ENCODE results near the gene ROR1.
"Not testable (repeated sequence)": the region's sequence is repeated elsewhere in the genome, so short reads cannot be mapped to it uniquely, and the experiment has no call there.

ROR1 gene

GRCh38 chr1:64209221-64209620, 435.4 kb downstream of the ROR1 start:
- no peak for DNase-seq (ENCODE audit: low spot score)
- in situ Hi-C loops (cut with MboI; ENCODE audit: low sequenced_read_pairs, unreplicated experiment), result no loop called here
- TF ChIP-seq CTCF (IDR thresholded peaks at IDR 0.05; ENCODE audit: borderline replicate concordance, control extremely low read depth, extremely low read depth, insufficient read depth, missing control alignments), result no peak

- no peak for TF ChIP-seq CTCF (IDR thresholded peaks at IDR 0.05; ENCODE audit: borderline replicate concordance, control extremely low read depth, extremely low read depth, insufficient read depth, missing control alignments)
- DNase-seq (ENCODE audit: low spot score), result no peak
- in situ Hi-C loops (cut with MboI; ENCODE audit: low sequenced_read_pairs, unreplicated experiment), result no loop called here
These were observed 438.2 kb downstream of the ROR1 start for GRCh38 chr1:64212031-64212430.

GRCh38 chr1:64215576-64215975, 441.8 kb downstream of the ROR1 start:
- DNase-seq (ENCODE audit: low spot score), result no peak
- no peak for TF ChIP-seq CTCF (IDR thresholded peaks at IDR 0.05; ENCODE audit: borderline replicate concordance, control extremely low read depth, extremely low read depth, insufficient read depth, missing control alignments)
- in situ Hi-C loops (cut with MboI; ENCODE audit: low sequenced_read_pairs, unreplicated experiment), result no loop called here

- no peak for DNase-seq (ENCODE audit: low spot score)
- in situ Hi-C loops (cut with MboI; ENCODE audit: low sequenced_read_pairs, unreplicated experiment), result no loop called here
- no peak for TF ChIP-seq CTCF (IDR thresholded peaks at IDR 0.05; ENCODE audit: borderline replicate concordance, control extremely low read depth, extremely low read depth, insufficient read depth, missing control alignments)
These were observed 446.4 kb downstream of the ROR1 start for GRCh38 chr1:64220241-64220640.

- DNase-seq (ENCODE audit: low spot score), result peak; percentile 42
These were observed 449.7 kb downstream of the ROR1 start for GRCh38 chr1:64223329-64224151.

GRCh38 chr1:64224236-64224635, 450.4 kb downstream of the ROR1 start:
- in situ Hi-C loops (cut with MboI; ENCODE audit: low sequenced_read_pairs, unreplicated experiment); DNase-seq (ENCODE audit: low spot score): not testable (repeated sequence)

More at GRCh38 chr1:64223329-64224151, 449.7 kb downstream of the ROR1 start:
- in situ Hi-C loops (cut with MboI; ENCODE audit: low sequenced_read_pairs, unreplicated experiment), result no loop called here
- TF ChIP-seq CTCF (IDR thresholded peaks at IDR 0.05; ENCODE audit: borderline replicate concordance, control extremely low read depth, extremely low read depth, insufficient read depth, missing control alignments), result no peak

- no peak for TF ChIP-seq CTCF (IDR thresholded peaks at IDR 0.05; ENCODE audit: borderline replicate concordance, control extremely low read depth, extremely low read depth, insufficient read depth, missing control alignments)
- in situ Hi-C loops (cut with MboI; ENCODE audit: low sequenced_read_pairs, unreplicated experiment), result loop anchor here (25.0 kb wide), 2 partner anchors 541 to 616 kb away; no protein-coding TSS in a partner anchor
- no peak for DNase-seq (ENCODE audit: low spot score)
These were observed 454.5 kb downstream of the ROR1 start for GRCh38 chr1:64228167-64228957.
